H1 (cell line): ENCODE results near the gene PSMC3IP. TPM values are rescaled to one million over a fixed set of nuclear protein-coding genes. Genes with fewer than 3 reads are reported as not detected.

ENCODE experiments used
- CTCF ChIA-PET: fragments of 300-600 bp; sonication (Branson Sonifier 250); formaldehyde crosslinking; loops from one replicate; lab custom pipeline; 2021; ENCODE audit not compliant: partially characterized antibody; lab: Charles Lee
- POLR2A ChIA-PET: fragments of 300-600 bp; sonication (Branson Sonifier 250); formaldehyde crosslinking; loops from one replicate; lab custom pipeline; 2021; ENCODE audit warnings: inconsistent platforms; ENCODE audit not compliant: partially characterized antibody; lab: Charles Lee
- DNase-seq, 2 experiments: peaks; one replicate each; pipeline versions ENCODE4 v3.0.0 to v3.0.0-alpha.2; 2010 to 2022; ENCODE audit warnings: low spot score in 2 of 2, low read depth in 1 of 2, mixed read lengths in 1 of 2
- FAIRE-seq: peaks from 2 replicates; lab custom pipeline; 2011; peaks lifted over from hg19 to GRCh38; lab: Jason Lieb, UNC
- H2AFZ ChIP-seq: 2 replicates; pipeline ENCODE4 v1.8.1; 2012; ENCODE audit warnings: low read length, inconsistent platforms
- H2AK5ac ChIP-seq: 2 replicates; pipeline ENCODE4 v1.6.1; 2013; ENCODE audit warnings: low read depth, low read length
- H2BK120ac ChIP-seq: replicated peaks from 2 replicates; pipeline ENCODE3; 2013; ENCODE audit warnings: low read depth, low read length, inconsistent platforms
- H2BK12ac ChIP-seq: 2 replicates; pipeline ENCODE4 v1.6.1; 2013; ENCODE audit warnings: low read depth, low read length
- H2BK15ac ChIP-seq: 2 replicates; pipeline ENCODE4 v1.6.1; 2013; ENCODE audit warnings: low read length
- H2BK20ac ChIP-seq: 2 replicates; pipeline ENCODE4 v1.6.1; 2013; ENCODE audit warnings: low read length
- H2BK5ac ChIP-seq: 2 replicates; pipeline ENCODE4 v1.6.1; 2013; ENCODE audit warnings: low read depth, low read length
- H3K14ac ChIP-seq: 2 replicates; pipeline ENCODE4 v1.6.1; 2013; ENCODE audit warnings: inconsistent platforms; ENCODE audit not compliant: insufficient read length
- H3K18ac ChIP-seq: 2 replicates; pipeline ENCODE4 v1.6.1; 2013; ENCODE audit warnings: low read length; ENCODE audit errors: extremely low read depth
- H3K23ac ChIP-seq: 2 replicates; pipeline ENCODE4 v1.6.1; 2013; ENCODE audit warnings: inconsistent platforms; ENCODE audit not compliant: insufficient read length
- H3K23me2 ChIP-seq: 2 replicates; pipeline ENCODE4 v1.6.1; 2013; ENCODE audit warnings: low read depth, low read length
- H3K27ac ChIP-seq: 2 replicates; pipeline ENCODE4 v1.6.1; 2011; ENCODE audit warnings: low read depth, low read length, inconsistent platforms
- H3K27me3 ChIP-seq, 4 experiments: replicated peaks in 1 of 4; 1 replicate in 1 of 4; 2 replicates in 3 of 4; pipeline versions ENCODE4 v1.6.1 to v1.8.1; 2011 to 2013; ENCODE audit warnings: low read length in 3 of 4, mild to moderate bottlenecking in 3 of 4, inconsistent platforms in 2 of 4, mixed read lengths in 2 of 4, moderate library complexity in 1 of 4; ENCODE audit not compliant: control insufficient read depth in 3 of 4, insufficient read depth in 3 of 4; ENCODE audit errors: extremely low read depth in 1 of 4
- H3K36me3 ChIP-seq, 4 experiments: 2 replicates each; pipeline versions ENCODE4 v1.6.1 to v1.8.1; 2011 to 2013; ENCODE audit warnings: mild to moderate bottlenecking in 4 of 4, low read length in 3 of 4, moderate library complexity in 2 of 4, control low read depth in 1 of 4, inconsistent platforms in 1 of 4; ENCODE audit not compliant: insufficient read depth in 4 of 4, control insufficient read depth in 2 of 4
- H3K4ac ChIP-seq: replicated peaks from 2 replicates; pipeline ENCODE3; 2013; ENCODE audit warnings: low read length, low read depth, mixed read lengths, inconsistent platforms; ENCODE audit not compliant: insufficient read length
- H3K4me1 ChIP-seq, 4 experiments: replicated peaks in 1 of 4; 1 replicate in 1 of 4; 2 replicates in 3 of 4; pipeline versions ENCODE4 v1.6.1 to v1.8.1; 2011 to 2013; ENCODE audit warnings: low read length in 3 of 4, inconsistent platforms in 2 of 4, mixed read lengths in 1 of 4; ENCODE audit not compliant: insufficient read depth in 4 of 4, control insufficient read depth in 3 of 4
- H3K4me2 ChIP-seq, 2 experiments: 2 replicates each; pipeline versions ENCODE4 v1.6.1 to v1.8.1; 2011 to 2013; ENCODE audit warnings: low read depth in 2 of 2, low read length in 2 of 2, control low read depth in 1 of 2, inconsistent platforms in 1 of 2, mild to moderate bottlenecking in 1 of 2; ENCODE audit not compliant: insufficient read depth in 1 of 2
- H3K4me3 ChIP-seq, 4 experiments: fragments of 200-600, 300-600 bp in 1 of 4; sonication (generic), shearing (Covaris generic), sonication (Bioruptor Twin) in 1 of 4; 2 replicates each; pipeline versions ENCODE4 v1.5.1 to v1.8.1; 2011 to 2016; ENCODE audit warnings: low read length in 4 of 4, low read depth in 3 of 4, control low read depth in 2 of 4, inconsistent platforms in 2 of 4, mild to moderate bottlenecking in 2 of 4, mixed read lengths in 1 of 4, moderate library complexity in 1 of 4; ENCODE audit not compliant: insufficient read depth in 2 of 4; ENCODE audit errors: extremely low read depth in 1 of 4
- H3K56ac ChIP-seq: replicated peaks from 2 replicates; pipeline ENCODE3; 2013; ENCODE audit warnings: low read depth, mild to moderate bottlenecking, mixed read lengths, low read length, inconsistent platforms; ENCODE audit not compliant: insufficient read length
- H3K79me1 ChIP-seq: 2 replicates; pipeline ENCODE4 v1.6.1; 2013; ENCODE audit warnings: low read depth, low read length, control low read depth
- H3K79me2 ChIP-seq, 2 experiments: 2 replicates each; pipeline versions ENCODE4 v1.6.1 to v1.8.1; 2012 to 2013; ENCODE audit warnings: low read length in 2 of 2, mild to moderate bottlenecking in 2 of 2, inconsistent platforms in 1 of 2; ENCODE audit not compliant: insufficient read depth in 2 of 2, control insufficient read depth in 1 of 2
- H3K9ac ChIP-seq, 4 experiments: replicated peaks in 1 of 4; 1 replicate in 1 of 4; 2 replicates in 3 of 4; pipeline versions ENCODE4 v1.6.1 to v1.8.1; 2011 to 2013; ENCODE audit warnings: low read depth in 3 of 4, low read length in 3 of 4, control low read depth in 2 of 4, mild to moderate bottlenecking in 2 of 4, moderate library complexity in 2 of 4, inconsistent platforms in 1 of 4; ENCODE audit errors: extremely low read depth in 1 of 4
- H3K9me3 ChIP-seq, 2 experiments: 2 replicates each; pipeline versions ENCODE4 v1.6.1 to v1.8.1; 2012 to 2013; ENCODE audit warnings: mild to moderate bottlenecking in 2 of 2, moderate library complexity in 2 of 2, control low read depth in 1 of 2, inconsistent platforms in 1 of 2, low read depth in 1 of 2, low read length in 1 of 2, mixed read lengths in 1 of 2; ENCODE audit not compliant: insufficient read depth in 2 of 2
- H4K20me1 ChIP-seq, 2 experiments: replicated peaks in 1 of 2; 2 replicates each; pipeline versions ENCODE3 to v1.8.1; 2011 to 2013; ENCODE audit warnings: inconsistent platforms in 2 of 2, low read length in 2 of 2, mild to moderate bottlenecking in 1 of 2; ENCODE audit not compliant: insufficient read depth in 2 of 2, control insufficient read depth in 1 of 2
- H4K5ac ChIP-seq: 2 replicates; pipeline ENCODE4 v1.6.1; 2013; ENCODE audit warnings: low read length, low read depth, mixed read lengths, inconsistent platforms; ENCODE audit not compliant: insufficient read length
- H4K8ac ChIP-seq: 2 replicates; pipeline ENCODE4 v1.8.0; 2013; ENCODE audit warnings: mild to moderate bottlenecking, moderate library complexity, low read length, inconsistent platforms; ENCODE audit not compliant: insufficient read depth; ENCODE audit errors: extremely low read depth
- H4K91ac ChIP-seq: replicated peaks from 2 replicates; pipeline ENCODE3; 2013; ENCODE audit warnings: low read length, mixed read lengths, inconsistent platforms; ENCODE audit not compliant: insufficient read length
- CTCF ChIP-seq, 3 experiments: IDR thresholded peaks; 1 replicate in 2 of 3; 2 replicates in 1 of 3; pipeline versions ENCODE4 v1.5.1 to v1.6.1; 2011; ENCODE audit warnings: low read length in 3 of 3, mild to moderate bottlenecking in 3 of 3, inconsistent platforms in 2 of 3, low read depth in 1 of 3, moderate library complexity in 1 of 3; ENCODE audit not compliant: insufficient read depth in 1 of 3; ENCODE audit errors: control extremely low read depth in 1 of 3
- SAP30 ChIP-seq: fragments of 300-600 bp; sonication (generic); IDR thresholded peaks from 2 replicates; pipeline ENCODE4 v1.7.1; 2012; ENCODE audit warnings: low read length, moderate library complexity, mild to moderate bottlenecking, inconsistent platforms; ENCODE audit not compliant: insufficient read depth, insufficient replicate concordance
- TCF12 ChIP-seq: IDR thresholded peaks from 2 replicates; pipeline ENCODE4 v1.6.1; 2011; ENCODE audit warnings: low read depth, mild to moderate bottlenecking, low read length
- USF2 ChIP-seq: IDR thresholded peaks from 2 replicates; pipeline ENCODE4 v1.6.1; 2011; ENCODE audit warnings: low read length, improper control_type of control experiment
- WGBS, 2 experiments: shearing (Covaris generic) in 1 of 2; methylation state at CpG; one replicate each; pipeline versions ENCODE4 v1.1.6 to v1.1.7; 2013 to 2015; ENCODE audit warnings: low lambda C conversion rate in 2 of 2, mixed read lengths in 2 of 2, inconsistent platforms in 1 of 2, low coverage in 1 of 2, missing lambda C conversion rate in 1 of 2; ENCODE audit not compliant: insufficient replicate concordance in 2 of 2, insufficient coverage in 1 of 2, insufficient read length in 1 of 2; ENCODE audit errors: extremely low coverage in 1 of 2, missing lambda C conversion rate in 1 of 2; 5-methylcytosine and 5-hydroxymethylcytosine counted together
- polyA plus RNA-seq, 7 experiments: library from polyadenylated mRNA; depleted of rRNA in 3 of 7; stranded (reverse) in 5 of 7; unstranded in 2 of 7; fragments of >200 nt in 5 of 7; fragments of 200-250 nt in 2 of 7; gene quantifications; 1 replicate in 5 of 7; 2 replicates in 1 of 7; 4 replicates in 1 of 7; pipeline versions ENCODE4 v1.2.1 to v1.2.3, GENCODE V29; 2011 to 2013; ENCODE audit warnings: missing spikeins in 2 of 7, mixed read lengths in 2 of 7
- total RNA-seq: library from RNA; stranded (reverse); fragmentation: NEBNext Ultra II Directional; extraction: Animal tissue kit (Norgen Biotek cat#: 25700); gene quantifications from 2 replicates; pipeline ENCODE4 v1.2.1, GENCODE V29; 2021

The PSMC3IP gene
- total and polyA plus RNA-seq, 2 of the 8 experiments (the other 6 are each of a cell fraction or from before 2014, with no cell fraction given), result 11.5 to 21.9 TPM

DNA sequence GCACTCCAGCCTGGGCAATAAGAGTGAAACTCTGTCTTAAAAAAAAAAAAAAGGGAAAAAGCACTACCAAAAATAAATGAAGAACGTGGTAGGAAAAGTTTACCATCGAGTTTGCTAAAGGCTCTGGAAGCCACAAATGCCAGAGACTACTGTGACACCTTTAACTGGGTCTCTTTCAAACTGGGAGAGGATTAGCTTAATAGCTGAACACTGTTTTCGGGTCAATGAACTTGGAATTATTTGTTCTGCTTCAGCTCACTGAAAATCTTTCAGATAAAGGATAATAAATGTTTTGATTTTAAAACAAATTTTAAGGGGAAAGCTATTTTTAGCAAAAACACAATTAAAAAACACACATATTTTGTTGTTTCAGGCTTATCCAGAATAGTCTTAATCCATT lies 30.2 kb upstream of the PSMC3IP start:
- ChIA-PET POLR2A (interaction anchor here (1.2 to 3.6 kb wide), 3 partner anchors 11 to 33 kb away, joined by 3 to 12 read pairs (median 4); partner anchors contain the start of gene PSMC3IP), CTCF (interaction anchor here (0.7 to 3.1 kb wide), 8 partner anchors 11 to 73 kb away, joined by 3 to 11 read pairs (median 5); partner anchors contain the start of gene PSMC3IP)
- no peak overlapping the region for H3K56ac ChIP-seq
- H3K27ac ChIP-seq, result no peak overlapping the region
- peaks cover 8 to 56% of the 10 kb centered on the region in 2 experiments for H3K79me2 ChIP-seq
- H4K8ac ChIP-seq, result no peak overlapping the region
- H3K4me2 ChIP-seq, result peak overlapping the region; percentile 73 to 94; a peak in 3 of 4 replicates
- H3K27me3 ChIP-seq, result no peaks in the 10 kb centered on the region
- peaks cover 9% of the 10 kb centered on the region for H3K79me1 ChIP-seq
- no peak overlapping the region for H4K5ac ChIP-seq
- no peak overlapping the region for H4K91ac ChIP-seq
- H2BK20ac ChIP-seq, result no peak overlapping the region
- no peak overlapping the region for H2BK12ac ChIP-seq
- peaks cover 3% of the 10 kb centered on the region for H3K23me2 ChIP-seq
- 82% methylated on average over 3 of the region's 3 CpGs; no CpG with 5 or more reads in 1 of the 2 experiments for WGBS, 2 experiments
- H3K4me1 ChIP-seq, result peaks cover 0 to 4% (median 2%) of the 10 kb centered on the region in 4 experiments; a peak in 6 of 7 replicates
- H2AFZ ChIP-seq, result no peak overlapping the region
- H3K18ac ChIP-seq, result no peak overlapping the region
- peaks cover 9 to 14% (median 11%) of the 10 kb centered on the region in 4 experiments; a peak in 7 of 8 replicates for H3K36me3 ChIP-seq
- H2BK5ac ChIP-seq, result no peak overlapping the region
- no peak overlapping the region for H3K23ac ChIP-seq
- H3K4me3 ChIP-seq, result peak overlapping the region; percentile 73 to 98 (median 86); a peak in 5 of 8 replicates
- no peak overlapping the region for H2AK5ac ChIP-seq
- H4K20me1 ChIP-seq, result peaks cover 0 to 3% of the 10 kb centered on the region in 2 experiments
- no peaks in the 10 kb centered on the region for H3K9me3 ChIP-seq
- DNase-seq (no peak), FAIRE-seq (no peak)
- no peak overlapping the region for H2BK15ac ChIP-seq
- H3K14ac ChIP-seq, result no peak overlapping the region
- H3K4ac ChIP-seq, result no peak overlapping the region
- no peak overlapping the region; a peak in 1 of 7 replicates for H3K9ac ChIP-seq
- no peak overlapping the region for H2BK120ac ChIP-seq
- TF ChIP-seq SAP30, result no peak
- TF ChIP-seq USF2, result no peak
- no peak for TF ChIP-seq TCF12
- TF ChIP-seq CTCF (IDR thresholded peaks at IDR 0.05; ENCODE audit: control extremely low read depth in 1 of 3, insufficient read depth in 1 of 3, low read depth in 1 of 3, low read length in 3 of 3), result no peak
